Epidermal melanocyte (primary cell): ENCODE results near the gene MOK.

Experiments
- DNase-seq: peaks from one replicate; pipeline ENCODE4 v3.0.0; 2011; ENCODE audit warnings: low spot score; ENCODE audit not compliant: insufficient read length

Gene MOK

DNA sequence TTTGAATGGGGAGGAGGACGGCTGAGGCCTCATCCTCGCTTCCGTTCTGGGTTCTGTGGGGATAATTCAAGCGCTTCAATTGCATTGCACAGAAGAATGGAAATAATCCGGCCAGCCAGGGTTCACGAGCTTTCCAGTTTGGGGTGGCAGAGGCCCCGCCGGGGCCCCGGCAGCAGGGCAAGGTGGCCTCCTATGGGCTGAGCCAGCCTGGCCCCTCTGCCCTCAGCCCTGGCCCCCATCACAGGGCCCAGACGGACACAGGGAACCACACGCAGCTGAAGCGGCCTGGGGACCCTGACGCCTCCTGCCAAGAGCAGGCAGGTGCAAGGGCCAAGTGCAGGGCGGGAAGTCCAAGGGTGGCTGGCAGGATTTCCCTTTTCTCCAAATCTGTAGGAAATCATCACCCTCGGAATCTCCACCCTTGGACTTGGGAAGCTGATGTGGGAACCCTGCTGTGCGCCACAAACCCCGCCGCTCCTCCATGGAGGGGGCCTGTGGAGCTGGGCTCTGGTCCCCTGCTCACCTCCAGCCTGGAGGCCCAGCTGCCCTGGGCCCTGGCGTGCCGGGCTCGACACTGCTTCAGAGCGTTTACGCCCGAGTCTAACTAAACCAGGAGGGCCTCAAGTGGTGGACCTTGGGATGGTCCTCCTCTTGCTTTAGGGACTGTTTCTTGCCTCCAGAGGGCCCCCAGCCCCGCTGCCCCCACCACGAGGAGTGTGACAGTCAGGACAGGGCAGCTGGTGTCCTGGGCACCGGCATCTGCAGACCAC lies 78.4 kb downstream of the MOK start:
- DNase-seq: no peak

DNA sequence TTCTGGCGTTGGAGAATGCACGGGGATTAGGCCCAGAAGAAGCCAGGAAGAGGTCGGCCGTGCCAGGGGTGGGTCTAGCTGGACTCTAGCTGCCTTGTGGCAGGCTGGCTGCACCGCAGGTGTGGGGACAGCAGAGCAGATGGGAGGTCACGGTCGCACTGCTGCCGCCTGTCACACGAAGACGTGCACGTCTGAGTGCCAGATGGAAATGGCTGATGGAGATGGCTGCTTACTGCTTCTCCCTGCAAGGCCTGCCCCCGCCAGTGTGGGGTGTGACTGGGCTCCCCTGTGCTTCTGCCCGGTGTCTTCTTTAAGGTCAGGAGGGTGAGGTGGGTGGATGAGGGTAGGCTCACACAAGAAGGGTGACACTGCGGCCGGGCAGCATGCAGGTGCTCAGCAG lies 79.0 kb downstream of the MOK start:
- no peak for DNase-seq

DNA sequence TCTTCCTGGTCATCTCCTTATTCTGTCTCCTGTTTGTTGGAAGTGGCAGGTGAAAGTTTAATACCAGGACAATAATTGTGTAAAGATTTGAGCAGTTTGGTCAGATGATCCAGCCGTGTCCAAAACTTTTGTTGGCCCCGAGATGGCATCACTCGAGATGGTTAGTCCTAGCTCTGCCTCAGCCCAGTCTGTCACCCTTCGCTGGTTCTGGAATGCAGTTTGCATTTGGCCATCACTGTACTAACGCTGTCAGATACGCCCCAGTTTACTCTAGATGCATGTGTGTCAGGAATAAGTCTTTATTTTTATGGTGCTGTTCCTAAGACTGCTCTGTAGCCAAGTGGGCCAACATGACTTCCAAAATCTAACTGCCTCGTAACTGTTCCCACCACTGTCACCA lies 79.6 kb downstream of the MOK start:
- DNase-seq: no peak

DNA sequence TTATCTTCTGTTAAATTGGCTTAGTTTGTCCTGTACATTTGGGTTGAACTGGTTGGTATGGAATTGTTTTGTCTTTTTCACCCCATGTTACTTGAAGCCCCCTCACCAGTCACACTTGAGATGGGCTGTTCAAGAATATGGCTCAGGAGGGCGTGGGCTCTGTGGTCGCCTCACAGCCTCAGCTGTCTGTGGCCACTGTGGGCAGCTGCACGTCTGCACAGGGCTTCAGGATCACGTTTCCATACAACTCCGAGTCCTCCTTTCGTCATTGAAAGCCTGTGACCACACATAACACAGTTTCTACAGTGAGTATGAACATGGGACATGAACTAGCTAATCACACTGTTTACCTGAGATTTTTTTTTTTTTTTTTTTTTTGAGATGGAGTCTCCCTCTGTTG lies 81.3 kb downstream of the MOK start:
- no peak for DNase-seq

DNA sequence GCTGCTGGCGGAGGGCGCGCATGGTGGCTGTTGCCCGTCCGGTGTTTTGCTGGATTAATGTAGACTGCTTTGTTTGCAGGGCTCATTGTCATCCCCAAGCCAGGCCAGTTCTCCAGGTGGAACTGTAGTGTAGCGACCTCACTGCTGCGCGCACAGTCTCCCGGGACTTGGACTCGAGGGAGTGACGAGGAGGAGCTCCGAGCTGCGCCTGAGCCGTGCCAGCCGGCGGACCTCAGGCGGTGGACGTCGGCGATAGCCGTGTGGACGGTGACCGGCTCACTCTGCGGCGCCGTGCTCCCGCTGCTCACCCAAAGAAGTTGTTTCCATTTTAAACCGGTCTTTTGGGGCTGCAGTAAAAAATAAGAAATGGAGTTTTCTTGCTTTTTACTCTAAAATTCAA lies 82.2 kb downstream of the MOK start:
- no peak for DNase-seq

DNA sequence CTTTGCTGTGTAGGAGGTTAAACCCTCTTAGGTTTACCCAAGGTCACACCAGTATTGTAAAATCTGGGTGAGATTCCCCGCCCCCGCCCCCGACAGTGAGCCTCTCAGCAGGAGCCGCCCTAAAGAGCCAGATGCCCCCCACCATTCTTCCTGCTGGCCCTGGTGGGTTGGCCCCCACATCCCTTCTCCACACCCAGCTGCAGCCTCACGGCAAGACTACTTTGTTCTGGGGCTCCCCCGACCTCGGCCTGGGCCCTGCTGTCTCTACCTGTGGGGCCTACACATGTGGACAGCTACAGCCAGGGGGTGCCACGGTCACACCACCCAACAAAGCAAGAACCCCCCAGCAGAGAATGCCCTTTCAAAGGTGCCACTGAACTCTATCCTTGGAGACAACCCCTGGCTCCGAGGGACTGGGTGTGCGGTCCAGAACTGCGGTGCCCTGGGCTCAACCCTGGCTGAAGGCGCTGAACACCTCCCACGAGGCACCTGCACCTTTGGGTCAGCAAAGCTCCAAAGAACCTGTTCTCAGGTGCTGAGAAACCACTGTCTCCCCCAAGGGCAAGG lies 82.9 kb downstream of the MOK start:
- DNase-seq: no peak

DNA sequence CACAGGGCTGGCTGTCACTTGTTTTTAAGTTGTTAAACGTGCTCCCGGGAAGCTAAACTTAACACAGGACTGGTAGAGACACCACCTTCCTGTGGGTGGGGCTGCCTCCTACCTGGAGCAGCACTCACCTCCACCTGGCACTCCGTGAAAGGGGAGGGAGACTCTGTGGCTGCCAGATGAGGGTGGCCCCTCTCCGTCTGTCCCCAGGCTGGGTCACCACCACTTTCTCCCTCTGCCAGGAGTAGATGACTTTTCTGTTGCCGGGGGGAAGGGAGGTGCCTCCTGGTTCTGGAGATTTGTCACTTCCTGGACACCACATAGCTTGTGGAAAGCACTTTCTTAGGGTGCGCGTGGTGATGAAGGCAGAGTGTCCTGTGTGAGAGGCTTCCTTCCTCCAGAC lies 83.9 kb downstream of the MOK start:
- DNase-seq: no peak

DNA sequence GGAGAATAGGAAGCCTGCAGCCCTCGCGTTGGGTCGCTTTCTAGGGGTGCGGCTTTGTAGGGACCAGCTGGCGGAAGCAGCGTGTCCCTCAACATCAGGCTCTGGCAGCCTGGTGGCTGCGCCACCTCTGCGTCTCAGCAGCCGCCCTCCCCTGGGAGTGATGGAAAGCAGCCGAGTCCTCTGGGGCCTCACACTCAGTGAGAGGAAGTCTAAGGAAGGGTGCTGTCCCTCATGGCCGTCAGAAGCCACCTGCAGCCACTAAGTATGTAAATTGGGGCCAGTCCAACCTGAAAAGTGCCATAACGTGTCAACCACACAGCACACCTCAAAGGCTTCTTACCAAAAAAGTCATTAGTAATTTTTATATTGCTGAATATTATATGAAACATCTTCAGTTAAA lies 84.9 kb downstream of the MOK start:
- DNase-seq: no peak

DNA sequence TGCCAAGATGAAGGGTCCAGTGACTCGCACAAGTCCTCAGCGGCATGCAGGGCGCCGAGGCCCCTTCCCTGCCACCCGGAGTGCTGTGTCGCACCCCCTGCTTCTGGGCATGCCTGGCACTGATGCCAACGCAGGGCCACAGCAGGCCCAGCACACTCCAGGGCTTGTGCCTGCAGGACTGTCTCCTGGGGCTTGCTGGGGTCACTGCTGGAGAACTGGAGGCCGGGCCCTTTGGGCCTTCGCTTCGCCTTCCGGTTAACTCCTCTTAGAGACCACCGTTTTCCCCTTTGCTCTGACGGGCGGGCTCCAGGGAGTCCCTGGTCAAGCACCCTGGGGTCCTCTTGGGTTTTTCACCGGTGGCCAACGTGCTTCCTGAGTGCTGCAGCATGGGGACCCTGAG lies 85.6 kb downstream of the MOK start:
- no peak for DNase-seq

DNA sequence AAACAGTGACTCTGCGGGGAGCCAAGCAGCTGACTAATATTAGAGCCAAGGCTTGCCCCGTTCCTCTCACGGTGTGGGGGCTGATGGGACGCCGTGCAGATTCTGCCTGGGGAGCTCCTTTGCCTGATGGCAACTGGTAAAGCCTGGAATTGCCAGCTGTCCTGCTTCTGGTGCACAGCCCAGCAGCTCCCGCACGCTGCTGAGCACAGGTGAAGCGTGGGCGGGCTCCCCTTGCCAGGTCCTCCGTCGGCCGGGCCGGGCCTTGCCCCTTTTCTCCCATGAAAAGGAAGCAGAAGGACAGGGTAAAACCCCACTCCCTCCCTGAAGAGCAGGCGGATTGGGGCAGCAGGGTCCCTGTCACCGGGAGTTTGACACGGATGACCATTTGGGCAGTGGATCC lies 86.3 kb downstream of the MOK start:
- DNase-seq: no peak

DNA sequence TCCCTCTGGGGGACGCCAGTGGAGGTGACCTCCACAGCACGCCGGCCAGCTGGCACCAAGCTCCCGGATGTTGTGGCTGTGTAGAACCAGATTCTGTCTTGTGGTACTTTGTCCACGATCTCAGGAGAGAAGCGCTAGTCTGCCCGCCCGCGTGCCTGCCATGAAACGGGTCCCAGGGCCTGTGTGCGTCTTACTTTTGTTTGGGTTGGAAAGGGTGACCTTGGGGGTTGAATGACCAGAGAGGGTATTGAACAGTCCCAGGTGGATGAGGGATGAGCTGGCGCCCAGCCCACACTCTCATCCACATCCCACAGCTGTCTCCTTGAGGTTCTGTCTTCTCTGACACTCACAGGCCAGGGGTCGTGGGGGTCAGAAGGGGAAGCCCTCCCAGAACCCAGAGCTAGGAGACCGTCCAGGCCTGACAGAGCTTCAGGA lies 87.0 kb downstream of the MOK start:
- DNase-seq: no peak

DNA sequence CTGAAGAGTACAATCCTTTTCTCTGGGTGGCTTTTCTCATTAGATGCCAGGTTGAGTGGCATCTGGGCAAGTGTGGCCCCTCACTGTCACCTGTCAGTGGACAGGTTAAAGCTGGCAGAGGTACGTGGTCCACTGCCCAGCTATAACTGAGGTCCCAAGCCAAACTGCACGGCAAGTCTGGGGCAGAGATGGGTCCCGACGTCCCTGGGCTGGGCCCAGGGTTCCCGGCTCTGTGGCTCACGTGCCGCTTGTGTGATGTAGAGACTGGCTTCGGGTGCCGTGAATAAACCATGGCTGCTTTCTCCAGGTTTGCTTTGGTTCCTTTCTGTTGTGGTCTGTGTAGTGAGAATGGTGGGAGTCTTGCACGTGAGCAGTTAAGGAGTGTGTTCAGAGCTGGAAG lies 87.6 kb downstream of the MOK start:
- no peak for DNase-seq

DNA sequence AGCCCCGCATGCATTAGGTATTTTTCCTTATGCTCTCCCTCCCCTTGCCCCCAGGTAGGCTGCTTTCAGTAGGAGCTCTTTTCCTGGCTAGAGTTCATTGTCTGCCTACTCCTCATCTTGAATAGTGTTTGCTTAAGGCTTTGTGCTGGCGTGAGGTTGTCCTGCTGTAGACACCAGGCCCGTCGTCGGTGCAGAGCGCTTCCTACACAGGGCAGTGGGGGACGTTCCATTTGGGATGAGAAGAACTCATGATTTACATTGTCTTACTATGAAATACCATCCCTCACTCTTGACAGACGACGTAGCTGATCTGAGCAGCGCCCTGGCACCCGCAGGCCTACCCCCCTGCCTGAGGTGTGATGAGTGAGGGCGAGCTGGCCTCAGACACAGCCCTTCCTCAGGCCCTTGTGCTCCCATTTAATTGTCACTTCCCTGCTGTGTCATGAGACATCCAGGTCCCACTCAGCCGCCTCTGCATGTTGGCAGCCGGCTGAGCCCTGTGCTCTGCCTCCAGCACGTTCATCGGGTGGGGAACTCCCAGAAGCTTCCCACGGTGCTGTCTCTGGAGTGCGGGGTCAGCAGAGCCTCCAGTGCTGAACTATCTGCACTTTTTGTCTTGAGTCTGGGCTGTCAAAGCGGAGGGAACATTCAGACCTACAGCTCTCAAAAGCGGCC lies 89.3 kb downstream of the MOK start:
- DNase-seq: no peak

DNA sequence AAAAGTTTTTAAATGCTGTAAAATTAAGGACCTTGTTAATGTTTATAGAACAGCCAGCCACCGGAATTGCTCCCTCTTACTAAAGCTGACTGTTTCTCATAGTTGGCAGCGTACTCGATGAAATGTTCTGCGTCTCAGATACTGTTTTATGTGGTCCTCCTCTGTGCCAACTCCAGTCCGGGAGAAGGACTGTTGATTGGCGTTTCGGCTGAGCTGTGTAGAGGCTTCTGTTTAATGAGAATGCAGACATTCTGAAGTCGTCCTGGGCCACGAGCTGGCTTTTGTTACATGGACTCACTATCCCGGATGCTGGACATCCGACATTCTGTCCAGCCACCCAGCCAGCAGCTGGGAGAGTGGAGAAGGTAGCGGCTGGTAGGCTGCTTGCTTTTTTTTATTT lies 89.9 kb downstream of the MOK start:
- DNase-seq: no peak

DNA sequence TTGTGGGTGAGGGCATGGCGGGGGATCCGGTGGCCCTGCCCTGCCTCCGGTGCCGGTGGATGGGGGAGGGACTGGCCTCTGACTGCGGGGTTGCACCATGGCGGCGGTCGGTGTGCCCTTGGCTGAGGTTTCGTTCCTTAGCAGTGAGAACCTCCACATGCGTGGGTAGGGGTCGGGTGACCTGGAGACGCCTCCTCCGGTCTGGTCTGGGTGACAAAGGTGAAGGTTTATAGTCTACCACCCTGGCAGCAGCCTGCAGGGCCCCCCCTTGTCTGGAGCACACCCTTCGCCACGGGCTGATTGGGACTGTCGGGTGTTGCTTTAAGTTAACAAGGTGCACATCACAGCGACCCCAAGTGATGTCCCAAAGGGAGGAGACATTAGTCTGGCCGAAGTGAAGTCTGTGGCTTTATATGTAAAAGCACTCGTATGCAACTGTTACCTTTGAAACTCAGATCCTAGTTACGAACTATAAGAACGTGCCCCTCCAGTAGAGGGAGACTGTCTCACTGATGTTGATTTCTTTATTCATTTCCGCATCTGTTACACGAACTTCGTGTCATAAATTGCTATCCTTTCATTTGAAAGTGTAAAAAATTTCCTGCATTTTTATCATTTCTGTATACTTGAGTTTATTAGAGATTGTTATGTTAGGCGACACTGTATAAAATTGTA lies 90.8 kb downstream of the MOK start:
- DNase-seq: no peak

DNA sequence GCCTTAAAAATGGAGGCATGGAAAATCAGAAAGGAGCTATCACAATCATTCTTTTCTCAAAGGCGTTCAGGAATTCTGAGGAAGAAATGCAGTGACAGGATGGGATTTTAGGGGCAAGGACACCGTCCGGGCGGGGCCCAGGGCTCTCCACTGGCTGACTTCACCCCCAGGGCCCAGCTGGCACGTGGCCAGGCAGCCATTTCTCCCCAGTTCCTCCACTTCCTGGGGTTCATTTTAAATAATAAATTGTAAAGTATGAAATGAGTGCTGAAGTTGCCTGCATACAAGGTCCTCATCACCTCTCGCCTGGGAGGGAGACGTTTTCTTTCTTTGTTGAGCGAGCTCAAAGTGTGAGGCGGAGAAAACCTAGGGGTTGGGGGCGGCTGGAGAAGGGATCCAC lies 91.5 kb downstream of the MOK start:
- no peak for DNase-seq

DNA sequence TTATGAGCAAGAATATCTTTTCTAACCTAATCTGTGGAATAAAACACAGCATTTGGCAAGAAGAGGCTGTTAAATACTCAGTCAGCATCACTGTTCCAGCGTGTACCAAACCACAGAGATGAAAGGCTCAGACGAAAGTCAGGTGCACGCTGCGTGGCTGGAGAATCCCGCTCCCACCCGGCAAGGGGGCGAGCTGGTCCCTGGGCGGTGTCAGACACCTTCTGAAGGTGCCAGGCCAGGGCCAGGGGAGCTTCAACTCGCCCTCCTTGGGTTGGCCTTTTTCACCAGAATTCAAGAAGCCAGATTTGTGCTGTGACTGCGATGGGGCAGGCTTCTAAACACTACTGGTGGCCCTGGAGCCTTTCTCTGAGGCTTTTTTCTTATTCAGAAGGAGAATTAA lies 92.1 kb downstream of the MOK start:
- no peak for DNase-seq

DNA sequence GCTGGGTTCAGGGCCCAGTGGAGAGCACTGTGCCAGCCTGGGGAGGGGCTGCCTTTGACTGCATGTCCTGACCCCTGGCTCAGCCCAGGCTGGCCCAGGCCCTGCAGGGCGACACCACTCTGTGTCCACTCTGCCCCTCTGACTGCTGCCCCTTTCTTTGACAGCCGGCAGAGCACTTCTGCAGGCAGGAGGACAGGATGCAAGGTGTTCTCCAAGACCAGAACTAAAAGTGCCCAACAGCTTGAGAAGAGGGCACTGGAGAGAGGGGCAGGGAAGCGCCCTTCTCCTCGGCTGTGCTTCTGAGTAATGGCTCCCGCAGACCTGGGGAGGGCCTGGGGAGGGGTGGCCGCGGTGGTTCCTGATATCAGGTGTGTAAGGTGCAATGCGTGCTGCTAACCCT lies 92.6 kb downstream of the MOK start:
- DNase-seq: no peak

DNA sequence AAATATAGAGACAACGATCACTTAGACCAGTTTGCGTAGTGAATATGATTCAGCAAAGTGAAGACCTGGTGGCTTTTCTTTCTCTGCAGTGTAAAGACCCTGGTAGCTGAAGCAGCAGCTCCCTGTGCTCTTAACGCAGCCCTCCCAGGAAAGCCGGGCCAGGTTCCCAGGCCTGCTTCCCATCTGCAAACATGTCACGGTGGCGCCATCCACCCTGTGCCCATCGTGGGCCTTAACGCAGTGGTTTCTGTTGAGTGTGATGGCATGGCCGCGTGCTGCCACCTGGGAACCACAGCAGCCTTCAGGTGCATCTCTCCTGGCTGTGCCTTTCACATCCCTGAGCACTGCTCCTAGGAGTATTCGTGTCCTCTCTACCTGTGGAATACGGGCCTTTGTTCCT lies 93.7 kb downstream of the MOK start:
- no peak for DNase-seq

DNA sequence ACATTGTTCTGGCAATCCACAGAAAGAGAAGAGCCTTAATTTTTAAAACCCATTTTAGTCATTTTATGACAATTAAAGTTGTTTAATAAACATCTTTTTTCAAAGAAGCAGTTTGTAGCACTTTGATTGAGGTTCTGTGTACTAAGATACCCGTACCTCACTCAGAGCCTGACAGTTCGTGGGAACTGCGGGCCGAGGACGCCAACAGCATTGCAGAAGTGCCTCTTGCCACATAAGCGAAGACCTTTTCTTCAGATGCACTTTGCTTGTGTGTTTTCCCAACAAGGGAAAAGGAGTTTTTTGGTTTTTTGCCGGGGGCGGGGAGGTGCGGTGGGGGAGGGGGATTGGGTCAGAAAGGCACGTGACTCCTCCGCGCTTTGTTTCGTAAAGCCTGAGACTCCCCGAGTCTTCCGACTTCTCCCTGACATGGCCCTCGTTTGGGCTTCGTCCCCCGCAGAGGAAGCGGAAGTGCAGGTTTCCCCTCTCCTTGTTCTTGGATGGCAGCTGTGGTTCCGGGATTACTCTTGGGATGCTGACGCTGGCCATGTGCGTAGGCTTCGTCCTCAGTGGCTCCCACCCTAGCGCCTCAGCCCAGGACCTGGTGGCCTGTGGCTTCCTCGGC lies 94.4 kb downstream of the MOK start:
- no peak for DNase-seq

DNA sequence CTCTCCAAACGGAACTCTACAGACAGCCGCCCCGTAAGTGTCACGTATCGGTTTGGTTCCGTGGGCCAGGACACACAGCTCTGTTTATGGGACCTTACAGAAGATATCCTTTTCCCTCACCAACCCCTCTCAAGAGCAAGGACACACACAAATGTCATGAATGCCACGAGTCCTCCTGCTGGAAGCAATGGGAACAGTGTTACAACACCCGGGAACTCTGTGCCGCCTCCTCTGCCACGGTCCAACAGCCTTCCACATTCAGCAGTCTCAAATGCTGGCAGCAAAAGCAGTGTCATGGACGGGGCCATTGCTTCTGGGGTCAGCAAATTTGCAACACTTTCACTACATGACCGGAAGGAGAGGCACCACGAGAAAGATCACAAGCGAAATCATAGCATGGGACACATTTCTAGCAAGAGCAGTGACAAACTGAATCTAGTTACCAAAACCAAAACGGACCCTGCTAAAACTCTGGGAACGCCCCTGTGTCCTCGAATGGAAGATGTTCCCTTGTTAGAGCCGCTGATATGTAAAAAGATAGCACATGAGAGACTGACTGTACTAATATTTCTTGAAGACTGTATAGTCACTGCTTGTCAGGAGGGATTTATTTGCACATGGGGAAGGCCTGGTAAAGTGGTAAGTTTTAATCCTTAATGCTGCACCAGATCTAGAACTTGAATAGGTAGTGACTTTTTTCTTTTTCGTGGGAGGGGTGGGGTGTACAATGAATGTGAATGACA lies 95.6 kb downstream of the MOK start:
- no peak for DNase-seq
